HG03558 (cell line): ENCODE measurements around the gene GPR31.

ENCODE experiments used
- ATAC-seq: cut with Tn5 transposase; IDR thresholded peaks from one replicate; pipeline ENCODE4 v1.9.1; 2021; ENCODE audit warnings: moderate number of reproducible peaks; ENCODE audit not compliant: unreplicated experiment; ENCODE audit errors: extremely low read depth

GPR31 gene

GRCh38 chr6:167141667-167142432 is 15.9 kb downstream of the GPR31 start:
- ATAC-seq = no peak

- ATAC-seq = no peak
Measured at GRCh38 chr6:167140589-167141474, 16.9 kb downstream of the GPR31 start.

DNA sequence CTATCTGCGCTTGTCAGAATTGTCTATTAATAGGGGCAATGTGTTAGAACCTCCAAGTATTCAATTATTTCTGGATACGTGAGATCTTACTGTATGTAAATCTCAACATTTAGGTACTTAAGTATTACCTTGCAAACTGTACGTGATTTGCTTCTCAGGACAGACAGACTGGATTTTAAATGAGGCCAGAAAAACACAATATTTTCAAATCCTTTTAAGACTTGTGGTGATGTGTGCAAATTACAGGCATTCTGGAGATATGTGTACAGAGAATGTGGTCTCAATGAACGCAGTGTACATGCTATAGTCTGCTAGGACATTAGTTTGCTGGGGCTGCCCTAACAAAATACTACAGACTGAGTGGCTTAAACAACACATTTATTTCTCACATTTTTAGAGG is 18.0 kb downstream of the GPR31 start:
- ATAC-seq = no peak

DNA sequence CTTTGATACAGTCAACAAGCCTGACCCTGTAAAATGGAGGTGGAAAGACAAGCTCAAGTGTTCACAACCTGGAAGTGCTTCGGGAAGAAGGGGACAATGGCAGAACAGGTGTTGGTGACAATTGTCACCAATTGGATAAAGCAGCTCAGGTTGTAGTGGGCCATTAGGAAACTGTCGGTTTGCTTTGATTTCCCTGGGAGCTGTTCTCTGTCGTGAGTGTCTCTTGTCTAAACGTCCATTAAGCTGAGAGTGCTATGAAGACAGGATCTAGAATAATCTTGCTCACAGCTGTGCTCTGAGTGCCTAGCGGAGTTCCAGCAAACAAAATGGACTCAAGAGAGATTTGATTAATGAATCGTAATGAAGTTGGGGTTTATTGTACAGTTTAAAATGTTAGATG is 19.9 kb downstream of the GPR31 start:
- ATAC-seq = no peak

DNA sequence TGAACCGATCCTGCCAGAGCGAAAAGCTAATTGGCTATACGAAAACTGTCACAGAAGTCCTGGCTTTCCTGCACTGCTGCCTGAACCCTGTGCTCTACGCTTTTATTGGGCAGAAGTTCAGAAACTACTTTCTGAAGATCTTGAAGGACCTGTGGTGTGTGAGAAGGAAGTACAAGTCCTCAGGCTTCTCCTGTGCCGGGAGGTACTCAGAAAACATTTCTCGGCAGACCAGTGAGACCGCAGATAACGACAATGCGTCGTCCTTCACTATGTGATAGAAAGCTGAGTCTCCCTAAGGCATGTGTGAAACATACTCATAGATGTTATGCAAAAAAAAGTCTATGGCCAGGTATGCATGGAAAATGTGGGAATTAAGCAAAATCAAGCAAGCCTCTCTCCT is 20.7 kb downstream of the GPR31 start:
- no peak for ATAC-seq

- ATAC-seq = no peak
Measured at GRCh38 chr6:167136376-167136775, 21.4 kb downstream of the GPR31 start.

DNA sequence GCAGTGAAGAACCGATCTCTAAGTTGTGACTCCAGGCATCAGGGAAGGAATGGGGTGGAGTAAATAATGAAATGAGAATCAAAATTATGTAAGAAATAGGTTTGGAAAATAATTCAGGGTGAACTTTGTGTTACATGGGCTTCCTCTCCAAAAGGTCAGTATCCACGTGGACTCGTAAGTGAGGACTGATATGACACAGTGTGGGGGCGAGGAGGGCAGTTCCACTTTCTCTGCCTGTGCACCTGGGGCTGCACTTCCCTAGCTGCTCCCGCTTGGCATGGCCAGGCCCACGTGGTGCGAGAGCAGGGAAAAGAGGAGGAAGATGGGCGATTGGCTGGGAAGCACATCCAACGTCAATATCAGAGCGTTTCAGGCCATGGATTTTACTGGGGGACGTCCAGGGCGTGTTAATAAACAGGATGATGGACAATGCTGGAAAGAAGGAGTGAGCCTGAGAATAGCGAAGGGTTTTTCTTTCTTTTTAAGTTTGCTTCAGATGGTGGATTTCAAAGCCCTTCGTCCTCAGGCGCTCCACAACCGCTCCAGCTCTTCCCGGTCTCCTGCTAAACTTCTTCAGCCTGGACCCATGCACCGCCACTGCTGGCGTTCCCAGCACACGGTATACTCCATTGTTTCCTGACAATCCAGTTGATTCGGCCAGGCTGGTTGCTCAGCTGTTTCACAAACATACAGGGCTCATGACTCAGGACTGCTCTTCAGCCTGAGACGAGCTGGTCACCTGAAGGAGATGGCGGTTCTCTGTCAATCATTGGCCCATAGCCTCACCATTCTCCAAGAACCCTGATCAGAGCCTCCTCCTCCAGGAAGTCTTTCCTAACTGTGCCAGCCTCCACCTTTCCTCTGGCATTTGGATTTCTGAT is 23.1 kb downstream of the GPR31 start:
- no peak for ATAC-seq

DNA sequence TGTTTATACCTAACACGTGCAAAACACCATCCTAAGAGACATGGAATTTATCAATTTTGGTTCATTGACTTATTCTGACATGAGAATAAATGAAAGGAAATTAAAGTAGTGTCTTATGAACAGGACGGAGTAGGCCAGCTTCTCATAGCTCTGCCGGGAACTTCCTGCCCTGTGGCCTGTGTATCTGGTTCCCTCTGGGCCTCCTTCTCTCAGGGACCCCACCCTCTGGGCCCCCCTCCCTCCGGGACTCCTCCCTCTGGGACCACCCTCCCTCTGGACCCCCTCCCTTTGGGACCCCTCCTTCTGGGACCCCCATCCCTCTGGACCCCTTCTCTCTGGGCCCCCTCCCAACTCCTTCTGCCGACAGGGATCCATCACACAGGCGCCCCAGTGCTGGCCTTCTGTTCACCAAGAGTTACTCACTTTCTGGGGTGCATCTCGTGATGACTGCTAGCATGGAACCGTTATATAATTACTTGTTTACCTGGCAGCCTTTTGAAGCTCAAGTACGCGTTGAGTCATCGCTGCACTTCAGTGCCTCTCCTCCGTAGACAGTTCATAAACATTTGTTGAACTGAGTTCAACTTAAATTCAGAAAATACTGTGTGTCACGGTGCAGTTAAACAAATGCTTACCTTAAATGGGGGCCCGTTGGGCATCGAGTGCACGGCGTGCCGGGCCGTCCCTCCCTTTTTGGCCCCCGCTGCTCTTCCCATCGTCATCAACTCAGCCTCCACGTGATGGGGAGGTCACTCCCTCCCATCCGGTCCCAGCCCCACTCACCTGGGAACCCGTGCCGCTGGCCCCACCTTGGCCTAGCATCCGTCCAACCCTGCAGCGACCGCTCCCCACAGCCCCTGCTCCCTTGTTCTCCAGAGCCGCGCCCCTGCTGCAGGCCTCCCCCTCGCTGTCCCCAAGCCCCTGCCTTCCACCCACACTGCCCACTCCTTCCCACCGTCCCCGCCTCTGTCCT is 26.8 kb downstream of the GPR31 start:
- no peak for ATAC-seq

DNA sequence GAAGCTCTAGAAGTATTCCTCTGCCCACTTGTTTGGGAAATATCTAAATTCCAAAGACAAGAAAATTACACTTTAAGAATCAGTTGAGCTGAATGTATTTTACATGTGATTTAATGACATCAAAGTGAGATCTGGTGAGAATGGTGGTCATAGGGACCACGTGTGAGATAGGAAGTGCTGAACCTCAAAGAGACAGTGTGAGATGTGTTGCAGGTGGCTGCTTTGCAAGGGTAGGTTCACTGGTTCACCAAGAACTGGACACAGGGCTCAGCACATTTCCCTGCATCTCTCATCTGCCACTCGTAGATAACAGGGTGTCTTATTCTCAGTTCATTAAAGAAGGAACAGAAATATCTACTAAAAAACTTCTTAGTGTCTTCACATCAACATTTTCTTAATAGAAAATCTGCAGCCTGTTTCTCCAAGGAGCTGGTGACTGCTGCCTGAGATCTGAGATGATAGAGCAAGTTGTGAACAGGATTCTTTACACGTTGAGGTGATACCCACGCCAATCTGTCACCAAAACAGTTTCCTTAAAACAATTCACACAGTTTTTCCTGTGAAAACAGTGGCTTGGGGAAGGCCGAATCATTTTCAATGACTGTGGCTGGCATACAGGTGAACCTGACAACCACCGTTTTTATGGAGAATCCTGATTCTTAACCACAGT is 27.6 kb downstream of the GPR31 start:
- ATAC-seq = no peak

DNA sequence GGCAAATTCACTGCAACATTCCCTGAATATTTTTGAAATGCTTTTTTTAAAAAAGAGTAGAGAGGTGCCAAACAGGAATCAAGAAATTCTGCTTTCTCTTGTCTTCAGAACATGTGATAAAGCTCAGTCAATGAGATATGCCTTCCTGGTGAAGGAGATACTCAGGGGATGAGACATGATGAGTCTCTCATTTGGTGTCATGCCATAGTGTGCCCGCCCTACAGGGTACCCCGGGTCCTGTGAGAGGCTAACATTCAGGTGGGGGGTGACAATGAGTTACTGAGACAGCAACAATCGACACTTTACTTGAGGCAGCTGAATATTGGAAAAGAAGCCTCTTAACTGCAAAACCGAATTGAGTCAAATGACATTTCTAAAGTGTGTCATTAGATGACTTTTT is 28.2 kb downstream of the GPR31 start:
- no peak for ATAC-seq

GRCh38 chr6:167129159-167129558 is 28.6 kb downstream of the GPR31 start:
- no peak for ATAC-seq

DNA sequence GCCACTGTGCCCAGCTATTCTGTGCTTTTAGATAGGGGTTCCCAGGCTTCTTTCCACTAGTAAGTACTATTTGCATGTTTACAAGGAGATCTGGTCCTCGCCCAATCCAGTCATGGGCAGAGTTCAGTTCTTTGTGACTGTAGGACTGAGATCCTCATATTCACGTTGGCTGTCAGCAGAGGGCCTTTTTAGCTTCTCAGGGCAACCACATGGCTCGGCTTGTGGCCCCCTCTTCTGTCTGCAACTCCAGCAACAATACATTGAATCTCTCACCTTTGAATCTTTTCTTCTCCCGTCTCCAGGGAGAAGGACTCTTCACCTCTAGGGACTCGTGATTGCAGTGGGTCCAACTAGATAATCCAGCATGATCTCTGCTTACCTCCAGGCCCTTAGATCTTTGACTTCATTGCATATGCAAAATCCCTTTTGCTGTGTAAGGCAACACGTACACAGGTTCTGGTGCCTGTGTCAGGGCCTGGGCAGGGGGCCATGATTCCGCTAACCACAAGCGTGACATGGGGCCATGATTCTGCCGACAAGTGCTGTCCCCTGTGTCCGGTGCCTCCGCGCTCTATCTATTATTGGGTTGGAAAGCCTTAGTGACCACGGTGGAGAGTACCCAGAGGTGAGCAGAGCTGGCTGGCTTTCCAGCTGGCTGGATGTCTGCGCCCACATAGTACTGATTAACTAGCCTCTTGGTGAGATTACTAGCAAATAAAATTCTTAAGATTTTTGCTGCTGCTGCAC is 29.8 kb downstream of the GPR31 start:
- ATAC-seq = no peak

GRCh38 chr6:167125855-167126349 is 31.9 kb downstream of the GPR31 start:
- no peak for ATAC-seq

DNA sequence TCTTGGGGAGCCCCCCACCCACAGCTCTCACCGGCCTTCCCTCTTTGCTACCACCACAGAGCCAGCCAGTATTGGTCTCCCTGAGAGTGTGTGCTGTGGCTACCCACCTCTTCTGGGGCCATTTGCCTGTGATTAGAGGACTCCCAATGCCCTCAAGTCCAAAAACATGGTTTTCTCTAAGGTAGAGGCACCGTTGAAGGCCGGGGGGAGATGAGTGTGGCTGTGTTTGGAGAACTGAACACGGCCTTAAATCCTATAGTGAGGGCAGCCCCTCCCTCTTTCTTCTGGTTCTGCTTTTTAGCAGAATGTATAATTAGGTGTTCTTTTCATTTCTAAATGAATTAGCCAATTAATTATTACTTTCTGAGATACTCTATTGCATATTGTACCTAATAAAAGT is 32.4 kb downstream of the GPR31 start:
- no peak for ATAC-seq

DNA sequence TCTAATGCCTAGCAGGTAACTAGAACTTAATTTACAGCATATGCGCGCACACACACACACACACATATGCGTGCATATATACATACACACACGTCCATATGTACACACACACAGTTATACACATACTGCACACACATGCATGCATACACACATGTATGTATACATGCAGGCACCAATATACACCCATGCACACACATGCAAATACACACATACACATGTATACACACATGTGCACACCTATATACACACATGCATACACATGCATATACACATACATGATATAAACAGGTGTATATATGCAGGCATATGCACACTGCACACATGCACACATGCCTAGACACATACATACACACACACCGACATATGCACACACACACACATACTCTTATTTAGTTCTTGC is 33.0 kb downstream of the GPR31 start:
- ATAC-seq = no peak

GRCh38 chr6:167122827-167123657 is 34.7 kb downstream of the GPR31 start, which contains the start of gene CCR6:
CCR6 (plus strand) TSS chr6:167123096; CDS start chr6:167136135, 13,039 bp downstream.
- ATAC-seq = no peak
